HG03521 (cell line): ENCODE measurements around the gene PWWP2B.

ENCODE experiments used
- ATAC-seq: cut with Tn5 transposase; IDR thresholded peaks from one replicate; pipeline ENCODE4 v1.9.1; 2021; ENCODE audit warnings: mild to moderate bottlenecking, moderate library complexity; ENCODE audit not compliant: unreplicated experiment

The PWWP2B gene

DNA sequence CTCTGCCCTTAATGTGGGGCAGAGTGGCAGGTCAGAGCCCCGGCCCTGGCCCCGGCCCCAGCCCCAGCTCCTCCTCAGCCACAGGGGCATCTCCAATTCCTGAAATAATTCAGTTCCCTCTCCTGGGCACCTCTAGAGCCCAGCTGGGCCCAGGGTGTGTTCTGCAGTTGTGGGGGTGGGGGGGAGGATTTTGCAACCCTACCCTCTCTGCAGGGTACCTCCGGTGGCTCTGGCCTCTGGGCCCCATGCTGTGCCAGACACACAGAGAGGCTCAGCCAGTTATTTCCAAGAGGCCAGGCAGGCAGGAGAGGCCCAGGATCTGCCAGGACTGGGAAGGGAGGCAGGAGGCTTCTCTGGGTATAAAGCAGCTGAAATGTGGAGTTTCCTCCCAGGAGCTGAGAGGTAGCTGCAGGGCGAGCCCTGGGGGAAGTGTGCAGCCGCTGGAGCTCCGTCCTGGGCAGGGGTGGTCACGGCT is 47.9 kb downstream of the PWWP2B start:
- no peak for ATAC-seq

DNA sequence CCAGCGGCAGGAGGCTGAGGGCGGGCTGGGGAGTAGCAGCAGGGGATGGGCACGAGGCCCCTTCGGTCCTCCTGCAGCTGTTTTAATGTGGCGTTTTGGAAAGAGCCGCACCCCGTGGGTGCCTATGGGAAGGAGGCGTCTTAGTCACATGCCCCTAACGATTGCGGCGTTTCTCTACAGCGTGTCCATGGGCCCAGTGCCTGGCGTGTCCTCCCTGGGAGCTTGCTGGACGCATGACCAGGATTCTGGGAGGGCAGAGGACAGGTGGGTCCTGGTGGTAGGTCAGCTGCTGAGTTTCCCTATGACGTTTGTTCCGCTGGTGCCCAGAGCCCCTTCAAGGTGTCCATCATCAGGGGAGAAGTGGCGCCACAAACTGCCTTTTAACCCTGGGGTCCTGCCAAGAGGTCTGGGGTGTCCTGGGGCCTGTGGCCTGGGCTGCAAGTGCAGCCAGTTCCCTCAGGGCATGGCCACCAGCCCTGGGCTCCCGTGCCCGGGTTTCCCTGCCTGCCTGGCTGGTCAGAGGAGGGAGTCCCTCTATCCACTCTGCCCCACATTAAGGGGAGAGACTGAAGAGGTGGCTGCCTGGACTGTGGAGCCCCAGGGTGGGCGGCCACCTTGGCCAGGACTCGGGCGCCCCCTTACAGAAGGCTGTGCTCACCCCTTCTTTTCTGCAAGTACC is 48.7 kb downstream of the PWWP2B start:
- no peak for ATAC-seq

DNA sequence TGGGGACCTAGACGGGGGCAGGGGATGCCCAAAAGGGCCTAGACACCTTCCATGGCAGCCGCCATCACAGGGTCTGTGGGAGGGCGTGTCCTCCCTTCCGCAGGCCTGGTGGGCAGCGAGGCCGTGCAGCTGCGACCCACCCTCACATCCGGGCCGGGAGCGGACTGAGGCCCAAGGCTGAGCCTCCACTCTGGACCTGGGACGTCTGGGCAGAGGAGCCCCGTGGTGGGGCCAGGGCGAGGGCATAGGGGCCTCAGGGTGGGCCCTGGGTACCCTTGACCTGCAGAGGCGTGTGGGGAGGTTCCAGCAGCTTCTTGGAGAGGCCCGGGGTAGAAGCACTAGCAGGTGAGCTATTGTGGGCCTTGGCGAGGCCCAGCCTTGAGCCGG is 49.2 kb downstream of the PWWP2B start:
- ATAC-seq: no peak

DNA sequence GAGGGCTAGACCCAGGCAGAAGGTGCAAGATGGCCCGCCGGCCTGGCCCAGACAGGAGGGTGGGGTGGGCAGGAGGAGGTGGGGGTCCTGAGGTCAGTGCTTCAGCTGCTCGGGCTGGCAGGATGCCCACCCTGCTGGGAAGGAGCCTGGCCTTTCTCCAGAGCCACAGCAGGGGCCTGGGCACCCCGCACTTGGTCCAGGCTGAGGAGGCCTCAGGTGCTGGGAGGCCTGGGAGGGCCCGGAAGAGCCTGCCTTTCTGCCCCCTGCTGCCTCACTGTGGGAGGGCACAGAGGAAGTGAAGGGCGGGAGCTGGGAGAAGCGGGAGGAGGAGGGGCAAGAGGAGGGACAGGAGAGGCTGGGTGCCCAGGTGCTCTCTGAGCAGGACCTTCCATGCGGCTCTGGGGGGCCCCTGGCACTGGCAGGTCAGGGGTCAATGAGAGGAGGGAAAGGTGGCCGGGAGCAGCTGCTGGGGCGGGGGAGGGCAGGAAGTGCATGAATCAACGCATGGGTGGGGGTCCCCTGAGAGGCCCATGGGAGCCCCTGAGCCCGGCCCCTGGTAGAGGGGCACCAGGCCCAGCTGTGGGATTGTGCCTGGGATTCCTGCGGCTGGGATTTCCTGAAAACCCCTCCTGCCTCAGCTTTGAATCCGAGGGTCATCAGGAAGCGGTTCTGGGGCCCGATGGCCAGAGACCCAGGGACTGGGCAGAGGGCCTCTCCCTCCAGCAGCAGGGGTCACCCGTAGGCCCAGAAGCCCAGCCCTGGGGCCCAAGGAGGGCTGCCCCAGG is 49.9 kb downstream of the PWWP2B start:
- ATAC-seq: no peak

DNA sequence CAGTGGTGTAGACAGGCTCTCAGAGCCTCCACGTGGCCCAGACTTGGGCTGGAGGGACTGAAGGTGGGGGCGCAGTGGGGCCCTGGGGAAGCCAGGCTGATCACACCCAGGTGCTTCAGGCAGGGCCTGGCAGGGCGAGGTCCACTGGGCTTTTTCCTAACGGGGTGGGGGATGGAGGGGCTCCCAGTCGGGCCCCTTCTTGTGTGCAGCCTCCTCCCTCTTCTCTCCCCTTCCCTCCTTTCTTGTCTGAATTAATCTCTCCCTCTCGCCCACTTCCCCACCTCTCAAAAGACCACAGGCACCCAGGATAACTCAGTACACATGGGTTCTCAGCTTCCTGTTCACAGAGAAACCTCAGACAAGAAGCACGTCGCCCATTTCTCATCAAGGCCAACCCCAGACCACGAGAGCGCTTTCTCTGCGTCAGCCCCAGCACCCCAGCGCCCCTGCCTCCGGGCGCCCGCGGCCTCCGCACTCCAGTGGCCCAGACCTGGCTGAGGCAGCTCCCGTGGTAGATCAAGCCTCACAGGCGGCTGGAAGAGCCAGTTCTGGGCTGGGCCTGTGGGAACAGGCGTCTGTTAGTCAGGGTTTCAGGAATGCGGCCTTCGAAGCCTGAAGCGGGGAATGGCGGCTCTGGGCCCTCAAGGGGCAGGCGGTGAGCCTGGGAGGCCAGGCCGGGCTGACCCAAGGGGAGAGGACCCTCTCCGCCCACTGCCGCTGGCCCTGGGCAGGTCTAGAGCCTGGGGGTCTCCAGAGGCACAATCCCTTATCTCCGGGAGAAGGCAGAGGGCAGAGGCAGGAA is 50.6 kb downstream of the PWWP2B start:
- no peak for ATAC-seq

DNA sequence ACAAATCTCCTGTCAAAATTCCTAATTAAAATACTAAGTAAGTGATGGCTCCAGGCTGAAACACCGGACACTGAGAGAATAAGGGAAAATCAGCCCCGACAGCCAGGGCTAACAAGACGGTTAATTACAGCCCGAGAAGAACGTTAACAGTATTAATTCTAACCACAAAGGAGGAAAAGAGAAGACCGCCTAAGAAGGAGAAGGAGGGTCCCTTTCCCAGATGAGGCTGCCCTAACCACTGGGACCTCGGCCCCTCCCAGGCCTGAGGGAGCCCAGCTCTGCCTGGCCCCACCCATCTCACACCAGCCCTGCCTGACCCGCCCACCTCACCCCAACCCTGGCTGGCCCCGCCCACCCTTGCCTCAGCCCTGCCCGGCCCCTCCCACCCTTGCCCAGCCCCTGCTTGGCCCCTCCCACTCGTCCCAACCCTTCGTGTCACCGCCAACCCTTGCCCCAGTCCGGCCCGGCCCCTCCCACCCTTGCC is 51.3 kb downstream of the PWWP2B start:
- ATAC-seq: no peak

DNA sequence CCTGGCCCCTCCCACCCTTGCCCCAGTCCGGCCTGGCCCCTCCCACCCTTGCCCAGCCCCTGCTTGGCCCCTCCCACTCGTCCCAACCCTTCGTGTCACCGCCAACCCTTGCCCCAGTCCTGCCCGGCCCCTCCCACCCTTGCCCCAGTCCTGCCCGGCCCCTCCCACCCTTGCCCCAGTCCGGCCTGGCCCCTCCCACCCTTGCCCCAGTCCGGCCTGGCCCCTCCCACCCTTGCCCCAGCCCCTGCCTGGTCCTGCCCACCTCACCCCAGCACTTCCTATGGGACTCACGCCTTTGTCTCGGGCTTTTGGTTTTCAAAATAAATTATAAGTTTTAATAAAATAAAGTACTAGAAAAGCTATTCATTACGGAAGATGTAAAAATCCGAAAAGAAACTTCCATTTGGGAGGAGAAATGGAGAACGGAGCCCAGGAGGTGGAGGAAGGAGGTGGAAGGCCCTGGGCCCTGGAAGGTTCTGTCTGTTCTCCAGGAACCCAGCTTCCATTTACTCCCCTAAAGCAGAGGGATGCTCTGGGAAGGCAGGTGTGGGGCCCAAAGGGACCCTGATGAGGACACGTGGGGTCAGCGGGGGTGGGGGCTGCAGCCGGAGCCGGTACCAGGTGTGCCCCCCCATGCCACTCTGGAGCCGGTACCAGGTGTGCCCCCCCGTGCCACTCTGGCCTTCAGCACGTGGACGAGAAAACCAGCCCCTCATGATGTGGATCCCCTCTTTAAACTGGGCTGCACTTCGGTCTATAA is 52.2 kb downstream of the PWWP2B start:
- no peak for ATAC-seq

DNA sequence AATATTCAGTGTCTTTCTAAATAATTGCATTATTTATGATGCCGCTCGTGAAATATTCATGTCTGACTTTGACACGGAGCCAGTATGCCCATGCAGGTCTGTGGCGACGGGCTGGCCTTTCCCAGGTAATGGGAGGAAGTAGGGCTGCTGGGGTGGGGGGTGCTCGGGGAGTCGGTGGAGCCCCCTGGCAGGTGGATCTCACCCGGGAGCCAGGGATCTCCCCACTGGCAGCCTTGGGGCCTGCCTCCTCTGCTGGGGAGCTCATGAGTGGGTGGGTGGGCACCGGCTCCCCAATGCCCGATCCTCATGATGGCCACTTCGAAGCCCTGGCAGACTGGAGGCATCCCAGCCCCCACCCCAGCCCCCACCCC is 52.8 kb downstream of the PWWP2B start:
- no peak for ATAC-seq

DNA sequence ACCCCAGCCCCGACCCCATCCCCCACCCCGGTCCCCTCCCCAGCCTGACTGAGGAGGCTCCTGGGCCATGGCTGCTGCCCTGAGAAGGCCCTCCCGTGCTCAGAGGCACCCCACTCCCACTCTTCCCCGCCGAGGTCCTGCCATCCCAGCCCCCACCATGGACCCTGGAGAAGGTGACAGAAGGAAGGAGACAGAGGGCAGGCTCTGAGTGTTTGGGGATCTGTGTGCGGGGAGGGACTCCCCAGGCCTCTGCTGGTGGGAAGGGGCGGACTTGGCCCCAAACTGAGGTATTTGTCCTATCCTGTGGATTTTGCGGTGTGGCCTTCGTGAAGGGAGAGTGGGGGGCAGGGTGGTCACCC is 53.4 kb downstream of the PWWP2B start:
- ATAC-seq: no peak

DNA sequence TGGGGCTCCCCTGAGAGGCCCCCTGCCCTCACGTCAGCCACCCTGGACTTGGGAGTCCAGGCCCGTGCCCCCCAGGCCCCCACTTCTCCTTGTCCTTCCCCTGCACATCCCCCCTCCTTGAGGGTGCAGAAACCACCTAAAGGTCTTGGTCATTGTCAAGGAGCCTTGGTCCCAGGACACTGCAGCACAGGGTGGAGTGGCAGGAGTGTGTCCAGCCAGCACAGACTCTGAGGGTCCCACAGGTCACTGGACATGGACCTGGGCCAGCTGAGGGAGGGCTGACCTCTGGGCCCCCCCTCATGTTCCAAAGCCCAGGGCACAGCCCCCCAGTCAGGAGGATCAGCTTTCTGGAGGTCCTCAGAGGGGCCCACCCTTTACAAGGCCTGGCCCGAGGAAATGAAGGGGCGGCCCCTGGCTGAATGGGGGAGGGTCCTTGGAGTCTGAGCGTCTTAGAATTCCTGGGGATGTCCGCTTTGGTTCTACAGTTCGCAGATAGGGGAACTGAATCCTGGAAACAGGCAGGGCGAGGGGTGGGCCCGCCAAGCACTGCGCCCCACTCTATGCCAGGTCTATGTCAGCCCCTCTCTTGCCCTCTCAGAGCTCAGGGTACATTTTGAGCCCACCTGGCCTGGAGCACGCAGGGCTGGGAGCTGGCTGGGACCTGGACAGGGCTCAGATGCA is 54.0 kb downstream of the PWWP2B start:
- no peak for ATAC-seq

DNA sequence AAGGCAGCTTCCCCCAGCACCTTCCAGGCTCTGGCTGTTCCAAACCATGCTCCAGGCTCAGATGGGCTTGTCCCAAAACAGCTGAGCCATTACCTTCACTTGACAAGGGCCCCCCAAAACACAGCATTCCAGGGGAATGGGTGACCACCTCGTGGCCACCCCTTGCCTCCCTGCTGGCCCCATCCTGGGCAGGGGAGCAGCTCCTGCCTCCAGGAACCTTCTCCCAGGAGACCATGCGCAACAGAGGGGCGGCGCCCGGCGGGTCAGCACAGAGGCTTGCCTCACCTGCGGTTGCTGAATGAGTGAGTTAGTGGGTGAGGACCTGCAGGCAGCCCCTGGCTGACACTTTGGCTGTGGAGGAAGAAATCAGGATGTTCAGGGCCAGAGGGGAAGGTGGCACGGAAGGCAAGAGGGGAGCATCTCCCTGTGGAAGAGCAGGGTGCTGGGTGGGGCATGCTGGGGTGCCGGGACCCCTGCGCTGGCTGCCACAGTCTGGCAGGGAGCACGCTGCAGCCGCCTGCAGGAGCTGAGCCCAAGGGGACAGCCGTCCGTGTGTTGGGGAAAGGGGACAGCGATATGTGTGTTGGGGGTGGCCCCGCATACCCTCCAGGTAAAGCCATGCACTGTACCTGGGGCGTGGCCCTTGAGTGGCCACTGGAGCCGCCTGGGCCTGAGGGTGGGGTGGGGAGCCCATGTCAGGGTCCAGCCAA is 54.7 kb downstream of the PWWP2B start:
- ATAC-seq: no peak

DNA sequence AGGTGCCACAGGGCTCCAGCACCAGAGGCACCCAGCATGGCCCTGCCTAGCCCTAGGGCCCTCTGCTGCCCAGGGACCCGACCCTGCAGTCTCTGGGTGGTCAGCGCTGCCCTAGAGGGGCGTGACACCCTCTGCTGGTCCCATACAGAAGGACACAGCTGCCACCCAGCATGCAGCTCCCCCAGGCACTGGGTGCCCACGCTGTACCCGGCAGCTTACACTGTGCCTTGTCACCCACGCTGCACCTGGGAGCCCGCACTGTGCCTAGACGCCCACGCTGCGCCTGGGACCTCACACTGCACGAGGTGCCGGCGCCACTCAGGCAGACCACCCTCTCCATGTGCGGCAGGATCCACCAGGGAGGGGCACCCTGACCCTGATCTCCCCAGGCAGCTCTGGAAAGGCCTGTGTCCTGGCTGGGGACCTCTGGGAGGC is 55.2 kb downstream of the PWWP2B start:
- no peak for ATAC-seq

DNA sequence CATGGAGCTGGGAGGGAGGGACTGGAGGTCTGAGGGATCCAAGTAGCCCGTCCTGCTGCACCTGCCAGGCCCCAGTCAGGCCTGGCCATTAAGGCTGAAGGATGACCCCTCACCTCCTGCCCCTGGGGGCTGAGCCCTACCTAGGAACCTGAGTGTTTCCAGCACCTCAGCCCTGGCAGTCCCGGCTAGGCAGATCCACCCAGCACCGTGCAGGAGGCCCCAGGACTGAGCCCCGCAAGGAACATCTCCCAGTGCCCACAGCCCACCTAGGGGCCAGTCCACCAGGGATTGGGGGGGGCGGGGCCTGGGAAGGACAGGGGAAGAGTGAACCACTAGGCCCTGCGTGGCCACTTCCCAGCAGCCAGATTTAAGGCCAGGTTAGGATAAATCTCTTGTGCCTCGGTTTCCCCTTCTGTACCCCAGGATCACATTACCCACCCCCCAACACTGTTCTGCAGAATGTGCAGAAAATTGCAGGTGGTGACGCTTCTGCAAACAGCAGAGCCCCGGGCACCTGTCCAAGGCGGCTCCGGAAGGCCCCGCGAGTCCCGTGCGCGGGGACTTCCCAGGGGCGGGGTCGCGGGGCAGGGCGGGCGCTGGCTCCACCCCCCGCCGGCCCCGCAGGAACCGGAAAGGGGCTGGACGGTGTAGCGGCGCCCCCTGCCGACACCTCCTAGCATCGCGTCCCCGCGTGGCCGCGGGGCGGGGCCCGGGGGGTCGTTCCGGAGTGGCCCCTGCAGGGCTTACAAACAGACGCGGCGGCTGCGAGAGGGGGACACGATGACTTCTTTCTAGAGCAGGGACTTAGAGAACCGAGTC is 55.9 kb downstream of the PWWP2B start:
- peak; percentile 73 for ATAC-seq

DNA sequence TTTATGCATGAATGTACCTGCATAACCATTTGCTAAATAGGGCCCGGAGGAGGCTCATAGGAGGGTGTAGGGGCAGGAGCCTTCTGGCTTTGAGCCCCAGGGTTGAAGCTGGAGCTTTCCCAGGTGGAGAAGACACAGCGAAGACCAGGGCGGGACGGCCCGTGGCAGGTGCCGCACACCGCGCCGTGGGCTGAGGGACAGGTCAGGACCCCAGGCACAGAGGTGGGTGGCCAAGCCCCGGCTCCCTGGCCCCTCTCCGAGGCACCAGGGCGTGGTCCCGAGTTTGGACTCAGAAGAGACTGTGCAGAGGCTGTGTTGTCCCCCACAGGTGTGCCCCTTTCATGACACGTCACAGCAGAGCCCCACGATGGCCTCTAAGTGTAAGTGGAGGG is 56.5 kb downstream of the PWWP2B start:
- ATAC-seq: no peak

DNA sequence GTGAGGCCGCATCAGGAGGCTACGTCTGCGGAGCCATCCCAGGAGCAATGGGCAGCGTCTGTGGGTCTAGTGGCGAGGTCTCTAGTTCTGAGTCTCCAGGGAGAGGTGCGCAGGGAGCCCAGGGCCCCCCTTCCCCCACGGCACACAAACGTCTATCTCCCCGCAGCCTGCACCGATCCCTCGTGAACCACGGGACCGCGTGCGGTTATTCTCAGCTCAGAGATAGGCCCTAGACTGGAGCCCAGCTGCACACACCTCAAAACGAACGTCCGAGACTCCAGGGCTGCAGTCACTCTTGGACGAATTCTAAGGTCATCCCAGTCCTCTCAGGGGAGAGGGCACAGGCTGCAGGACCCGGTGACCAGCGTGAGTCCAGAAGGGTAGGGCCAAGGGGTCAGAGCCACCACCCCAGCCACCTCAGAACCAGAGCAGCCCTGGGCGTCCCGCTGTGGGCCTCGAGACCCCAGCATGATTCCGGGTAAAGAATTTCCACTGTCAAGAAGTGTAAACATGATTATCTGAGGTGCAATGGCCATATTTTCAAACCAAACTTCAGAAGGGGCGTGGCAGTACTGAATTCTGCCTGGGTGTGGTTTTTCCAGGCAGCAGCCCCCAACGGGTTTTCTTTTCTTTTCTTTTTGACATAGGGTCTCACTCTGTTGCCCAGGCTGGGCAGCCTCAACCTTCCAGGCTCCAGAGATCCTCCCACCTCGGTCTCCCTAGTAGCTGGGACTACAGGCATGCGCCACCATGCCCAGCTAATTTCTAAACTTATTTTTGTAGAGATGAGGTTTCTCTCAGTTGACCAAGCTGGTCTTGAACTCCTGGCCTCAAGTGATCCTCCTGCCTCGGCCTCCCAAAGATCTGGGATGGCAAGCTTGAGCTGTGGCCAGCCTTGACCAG is 57.5 kb downstream of the PWWP2B start:
- ATAC-seq: no peak

DNA sequence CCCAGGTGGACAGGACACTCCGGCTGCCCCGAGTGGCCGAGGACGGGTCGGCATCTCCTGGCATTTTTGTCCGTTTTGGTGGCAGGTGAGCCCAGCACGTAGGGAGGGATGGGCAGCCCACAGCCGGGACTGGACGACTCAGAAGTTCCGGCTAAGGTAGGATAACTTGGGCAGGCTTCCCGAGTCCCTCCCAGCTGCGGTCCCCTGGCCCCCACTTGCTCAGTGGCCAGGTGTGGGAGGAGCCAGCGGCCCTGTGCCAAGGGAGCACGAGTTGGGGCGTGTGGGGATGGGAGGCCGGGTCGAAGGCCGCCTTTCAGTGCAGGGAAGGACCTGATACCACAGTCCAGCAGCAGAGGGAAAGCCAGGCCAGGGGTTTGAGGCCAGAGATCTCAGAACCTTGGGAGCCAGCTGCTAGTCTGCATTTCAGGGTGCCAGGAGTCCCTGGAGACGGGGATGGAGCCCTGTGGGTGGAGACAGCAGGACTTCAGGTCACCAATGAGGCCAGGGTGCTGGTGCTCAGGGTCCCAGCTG is 58.5 kb downstream of the PWWP2B start:
- ATAC-seq: no peak

DNA sequence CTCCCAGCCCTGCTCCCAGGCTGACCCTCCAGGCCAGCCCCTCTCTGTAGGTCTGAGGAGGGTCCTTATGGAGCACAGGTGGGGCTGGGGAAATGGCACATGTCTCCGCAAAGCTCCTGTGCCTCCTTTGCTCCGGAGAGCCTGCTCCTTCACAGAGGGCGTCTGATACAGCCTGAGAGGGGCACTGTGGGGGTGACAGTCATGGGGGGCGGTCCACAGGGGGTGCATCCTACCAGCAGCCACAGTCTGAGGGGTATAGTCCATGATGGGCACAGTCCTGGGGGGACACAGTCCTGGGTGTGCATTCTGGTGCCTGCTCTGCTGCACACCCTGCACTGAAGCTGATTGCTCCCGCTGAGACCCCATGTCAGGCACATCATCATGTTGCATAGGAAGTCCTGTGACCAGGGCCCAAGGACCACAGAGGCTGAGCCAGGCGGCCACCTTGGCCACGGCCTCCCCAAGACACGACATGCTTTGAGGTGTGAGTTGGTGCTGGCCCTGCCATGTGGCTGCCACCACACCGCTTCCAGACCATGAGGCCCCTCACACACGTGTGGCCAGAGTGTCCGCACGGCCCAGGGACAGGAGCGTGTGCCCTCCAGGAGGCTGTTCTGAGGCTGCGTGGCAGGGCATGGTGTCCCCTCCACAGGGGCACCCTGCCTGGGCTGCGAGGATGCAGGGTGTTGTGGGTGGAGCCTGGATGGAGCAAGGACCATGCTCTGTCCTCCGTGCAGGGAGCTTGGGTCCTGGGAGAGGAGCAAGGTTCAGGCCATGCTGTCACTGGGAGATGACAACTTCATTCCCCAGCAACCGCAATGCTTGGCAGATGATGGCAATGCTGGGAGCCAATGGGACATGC is 59.2 kb downstream of the PWWP2B start:
- ATAC-seq: no peak
